ENCODE results near the gene FAM193B.

- TF ChIP-seq POLR2AphosphoS5 (IDR thresholded peaks at IDR 0.05; ENCODE audit: low read depth, low read length) (no peak), CTCF (IDR thresholded peaks at IDR 0.05) (no peak), SIN3A (IDR thresholded peaks at IDR 0.05; ENCODE audit: borderline replicate concordance, insufficient read depth, low read depth, low read length) (no peak), REST (IDR thresholded peaks at IDR 0.05; ENCODE audit: insufficient read depth in 1 of 2, low read depth in 2 of 2, low read length in 1 of 2) (no peak)
Measured at GRCh38 chr5:177545487-177546257, 8.7 kb downstream of the FAM193B start.

Data from Panc1 (cell line).